K562 (cell line): Measurements from ENCODE around the gene EPN2. TPM values are rescaled to one million over a fixed set of nuclear protein-coding genes. Genes with fewer than 3 reads are reported as not detected.

Source experiments
- ARID1B ChIP-seq: fragments of 450-650 bp; IDR thresholded peaks from 2 replicates; pipeline ENCODE4 v1.6.1; 2016; ENCODE audit warnings: antibody characterized with exemption, mild to moderate bottlenecking, inconsistent platforms
- BACH1 ChIP-seq: fragments of 200-800 bp; sonication (Bioruptor generic); IDR thresholded peaks from 2 replicates; pipeline ENCODE4 v1.6.1; 2016; ENCODE audit warnings: missing genetic modification characterization, missing compliant biosample characterization
- FOSL1 ChIP-seq: fragments of 200-800 bp; sonication (Bioruptor generic); conservative IDR thresholded peaks from 2 replicates; pipeline ENCODE4 v1.6.1; 2016; ENCODE audit warnings: missing genetic modification characterization, missing compliant biosample characterization
- GATAD2A ChIP-seq: fragments of 450-650 bp; IDR thresholded peaks from 2 replicates; pipeline ENCODE4 v1.6.1; 2017
- JUND ChIP-seq, 2 experiments: IDR thresholded peaks; 2 replicates in 1 of 2; 3 replicates in 1 of 2; pipeline ENCODE4 v1.6.1; 2011; ENCODE audit warnings: borderline replicate concordance in 2 of 2, low read depth in 2 of 2, low read length in 2 of 2, improper control_type of control experiment in 1 of 2, missing biosample characterization in 1 of 2, missing genetic modification characterization in 1 of 2, missing genetic modification reagents in 1 of 2
- KLF16 ChIP-seq: IDR thresholded peaks from 2 replicates; pipeline ENCODE4 v1.6.1; 2016; ENCODE audit warnings: antibody characterized with exemption
- L3MBTL2 ChIP-seq: fragments of 450-650 bp; IDR thresholded peaks from 2 replicates; pipeline ENCODE4 v1.6.1; 2016; ENCODE audit warnings: mild to moderate bottlenecking, moderate library complexity
- LCOR ChIP-seq: sonication (generic); formaldehyde crosslinking; IDR thresholded peaks from 2 replicates; pipeline ENCODE4 v1.8.0; 2022; ENCODE audit warnings: mild to moderate bottlenecking, missing genetic modification reagents
- MAFG ChIP-seq: fragments of 450-650 bp; conservative IDR thresholded peaks from 2 replicates; pipeline ENCODE4 v1.6.1; 2016; ENCODE audit warnings: missing genetic modification characterization, missing compliant biosample characterization
- MEIS2 ChIP-seq: fragments of 450-650 bp; IDR thresholded peaks from 2 replicates; pipeline ENCODE4 v1.6.1; 2014; ENCODE audit warnings: mild to moderate bottlenecking; ENCODE audit not compliant: partially characterized antibody
- NFE2L1 ChIP-seq: fragments of 450-650 bp; IDR thresholded peaks from 2 replicates; pipeline ENCODE4 v1.6.1; 2016; ENCODE audit warnings: missing genetic modification characterization, low read depth, mild to moderate bottlenecking, missing compliant biosample characterization, moderate library complexity, borderline replicate concordance
- POLR2G ChIP-seq: fragments of 200-400 bp; formaldehyde crosslinking; IDR thresholded peaks from 2 replicates; pipeline ENCODE4 v1.6.1; 2017; ENCODE audit warnings: low read depth, mild to moderate bottlenecking, antibody characterized with exemption, low read length, moderate library complexity
- RBM39 ChIP-seq: fragments of 200-400 bp; formaldehyde crosslinking; optimal IDR thresholded peaks from 2 replicates; pipeline ENCODE3; 2018; ENCODE audit warnings: low read depth, low read length
- SMARCC2 ChIP-seq: fragments of 450-650 bp; IDR thresholded peaks from 2 replicates; pipeline ENCODE4 v1.6.1; 2017; ENCODE audit warnings: antibody characterized with exemption, moderate library complexity, mild to moderate bottlenecking, low read depth
- polyA plus RNA-seq, 8 experiments: library from polyadenylated mRNA; depleted of rRNA in 4 of 8; stranded (reverse) in 5 of 8; unstranded in 3 of 8; fragments of >200 nt; fragmentation: Nextera tagmentation in 2 of 8; fragmentation: Illumina TruSeq in 1 of 8; extraction: Ambion mirVana in 2 of 8; extraction: Trizol in 1 of 8; gene quantifications; 2 replicates each; pipeline versions ENCODE4 v1.2.1 to v1.2.3, GENCODE V29; 2011 to 2014; ENCODE audit warnings: inconsistent platforms in 1 of 8, missing spikeins in 1 of 8
- total RNA-seq, 7 experiments: library from RNA; depleted of rRNA in 6 of 7; stranded (reverse); fragments of >200 nt in 6 of 7; fragmentation: Illumina TruSeq in 2 of 7; extraction: Trizol in 2 of 7; gene quantifications; 2 replicates each; pipeline versions ENCODE4 v1.2.1 to v1.2.3, GENCODE V29; 2011 to 2021; ENCODE audit warnings: low replicate concordance in 1 of 7
- TF ChIP-seq, protein P1 (sequence below): fragments of 250-450 bp; sonication (Bioruptor Pico); IDR thresholded peaks from 2 replicates; pipeline ENCODE4 v1.5.0; 2021; ENCODE audit warnings: mild to moderate bottlenecking, borderline replicate concordance
- TF ChIP-seq, protein P2 (sequence below): fragments of 450-650 bp; IDR thresholded peaks from 2 replicates; pipeline ENCODE4 v1.6.1; 2017; ENCODE audit warnings: antibody characterized with exemption, mild to moderate bottlenecking
- TF ChIP-seq, protein P3 (sequence below), 2 experiments: IDR thresholded peaks; 2 replicates each; pipeline ENCODE4 v1.6.1; 2012; ENCODE audit warnings: improper control_type of control experiment in 2 of 2, low read depth in 2 of 2, low read length in 2 of 2, borderline replicate concordance in 1 of 2

The EPN2 gene
- total and polyA plus RNA-seq, 9 of the 15 experiments (the other 6 are each of a cell fraction or from before 2014, with no cell fraction given): 1.0 to 12.9 (median 8.9) TPM

DNA sequence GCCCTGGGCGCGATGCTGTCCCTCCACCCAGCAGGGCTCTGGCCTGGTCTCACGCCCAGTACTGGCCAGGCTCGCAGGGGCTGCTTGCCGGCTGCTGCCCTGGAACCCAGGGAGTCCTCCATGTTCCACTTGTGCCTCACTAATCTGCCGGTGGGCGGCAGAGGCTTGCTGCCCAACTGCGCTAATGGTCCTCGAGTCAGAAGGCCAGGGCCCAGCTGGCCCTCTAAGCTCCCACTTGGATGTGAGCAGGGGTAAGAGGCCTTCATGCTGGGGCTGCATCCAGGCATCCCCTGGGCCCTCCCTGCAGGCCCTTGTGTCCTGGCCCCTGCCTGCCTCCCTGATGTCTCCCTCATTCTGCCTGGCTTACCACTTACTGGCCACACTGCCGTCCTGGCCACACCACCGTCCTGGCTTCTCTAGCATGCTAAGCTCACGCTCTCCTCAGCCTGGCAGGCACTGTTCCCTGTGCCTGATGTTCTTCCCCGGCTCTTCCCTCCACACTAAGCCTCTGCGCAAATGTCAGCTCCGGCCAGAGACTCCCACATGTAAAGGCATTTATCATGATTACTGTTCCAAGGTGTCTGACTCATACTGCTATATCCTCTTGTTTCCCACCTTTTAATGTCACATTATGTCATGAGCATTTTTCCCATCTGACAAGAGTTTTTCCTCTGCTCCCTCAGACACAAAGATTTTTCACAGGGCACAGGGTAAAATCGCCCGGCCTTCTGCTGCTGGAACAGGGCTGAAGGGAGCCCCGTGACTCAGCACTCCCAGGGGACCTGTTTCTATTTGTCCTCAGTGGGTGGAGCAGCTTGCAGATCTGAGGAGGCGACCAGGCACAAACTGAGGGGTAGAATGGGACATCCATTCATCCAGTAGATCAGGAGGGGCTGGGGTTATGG, 109.4 kb downstream of the EPN2 start (continued):
- TF ChIP-seq JUND (IDR thresholded peaks at IDR 0.05; ENCODE audit: borderline replicate concordance, low read depth, low read length) (peak; percentile 86), JUND (tag; IDR thresholded peaks at IDR 0.05; ENCODE audit: borderline replicate concordance, low read depth, low read length) (peak; percentile 75; the same call in 2 of the 3 replicates), L3MBTL2 (peak; percentile 31; the same call in 1 of the 2 replicates), FOSL1 (tag) (peak; percentile 81), RBM39 (no peak), BACH1 (tag) (0 out of 2 replicates have a peak, but pooled peaks have one; percentile 36), MAFG (tag) (peak; percentile 89), NFE2L1 (tag) (peak; percentile 49; the same call in 1 of the 2 replicates), POLR2G (0 out of 2 replicates have a peak, but pooled peaks have one; percentile 29), MEIS2 (peak; percentile 91), GATAD2A (0 out of 2 replicates have a peak, but pooled peaks have one; percentile 46), ARID1B (peak; percentile 78), KLF16 (peak; percentile 39; the same call in 1 of the 2 replicates), SMARCC2 (peak; percentile 67; the same call in 1 of the 2 replicates), LCOR (CRISPR knock-in tag) (no peak)
- TF ChIP-seq, protein P1, sequence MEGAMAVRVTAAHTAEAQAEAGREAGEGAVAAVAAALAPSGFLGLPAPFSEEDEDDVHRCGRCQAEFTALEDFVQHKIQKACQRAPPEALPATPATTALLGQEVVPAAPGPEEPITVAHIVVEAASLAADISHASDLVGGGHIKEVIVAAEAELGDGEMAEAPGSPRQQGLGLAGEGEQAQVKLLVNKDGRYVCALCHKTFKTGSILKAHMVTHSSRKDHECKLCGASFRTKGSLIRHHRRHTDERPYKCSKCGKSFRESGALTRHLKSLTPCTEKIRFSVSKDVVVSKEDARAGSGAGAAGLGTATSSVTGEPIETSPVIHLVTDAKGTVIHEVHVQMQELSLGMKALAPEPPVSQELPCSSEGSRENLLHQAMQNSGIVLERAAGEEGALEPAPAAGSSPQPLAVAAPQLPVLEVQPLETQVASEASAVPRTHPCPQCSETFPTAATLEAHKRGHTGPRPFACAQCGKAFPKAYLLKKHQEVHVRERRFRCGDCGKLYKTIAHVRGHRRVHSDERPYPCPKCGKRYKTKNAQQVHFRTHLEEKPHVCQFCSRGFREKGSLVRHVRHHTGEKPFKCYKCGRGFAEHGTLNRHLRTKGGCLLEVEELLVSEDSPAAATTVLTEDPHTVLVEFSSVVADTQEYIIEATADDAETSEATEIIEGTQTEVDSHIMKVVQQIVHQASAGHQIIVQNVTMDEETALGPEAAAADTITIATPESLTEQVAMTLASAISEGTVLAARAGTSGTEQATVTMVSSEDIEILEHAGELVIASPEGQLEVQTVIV: no peak
- TF ChIP-seq, protein P2, sequence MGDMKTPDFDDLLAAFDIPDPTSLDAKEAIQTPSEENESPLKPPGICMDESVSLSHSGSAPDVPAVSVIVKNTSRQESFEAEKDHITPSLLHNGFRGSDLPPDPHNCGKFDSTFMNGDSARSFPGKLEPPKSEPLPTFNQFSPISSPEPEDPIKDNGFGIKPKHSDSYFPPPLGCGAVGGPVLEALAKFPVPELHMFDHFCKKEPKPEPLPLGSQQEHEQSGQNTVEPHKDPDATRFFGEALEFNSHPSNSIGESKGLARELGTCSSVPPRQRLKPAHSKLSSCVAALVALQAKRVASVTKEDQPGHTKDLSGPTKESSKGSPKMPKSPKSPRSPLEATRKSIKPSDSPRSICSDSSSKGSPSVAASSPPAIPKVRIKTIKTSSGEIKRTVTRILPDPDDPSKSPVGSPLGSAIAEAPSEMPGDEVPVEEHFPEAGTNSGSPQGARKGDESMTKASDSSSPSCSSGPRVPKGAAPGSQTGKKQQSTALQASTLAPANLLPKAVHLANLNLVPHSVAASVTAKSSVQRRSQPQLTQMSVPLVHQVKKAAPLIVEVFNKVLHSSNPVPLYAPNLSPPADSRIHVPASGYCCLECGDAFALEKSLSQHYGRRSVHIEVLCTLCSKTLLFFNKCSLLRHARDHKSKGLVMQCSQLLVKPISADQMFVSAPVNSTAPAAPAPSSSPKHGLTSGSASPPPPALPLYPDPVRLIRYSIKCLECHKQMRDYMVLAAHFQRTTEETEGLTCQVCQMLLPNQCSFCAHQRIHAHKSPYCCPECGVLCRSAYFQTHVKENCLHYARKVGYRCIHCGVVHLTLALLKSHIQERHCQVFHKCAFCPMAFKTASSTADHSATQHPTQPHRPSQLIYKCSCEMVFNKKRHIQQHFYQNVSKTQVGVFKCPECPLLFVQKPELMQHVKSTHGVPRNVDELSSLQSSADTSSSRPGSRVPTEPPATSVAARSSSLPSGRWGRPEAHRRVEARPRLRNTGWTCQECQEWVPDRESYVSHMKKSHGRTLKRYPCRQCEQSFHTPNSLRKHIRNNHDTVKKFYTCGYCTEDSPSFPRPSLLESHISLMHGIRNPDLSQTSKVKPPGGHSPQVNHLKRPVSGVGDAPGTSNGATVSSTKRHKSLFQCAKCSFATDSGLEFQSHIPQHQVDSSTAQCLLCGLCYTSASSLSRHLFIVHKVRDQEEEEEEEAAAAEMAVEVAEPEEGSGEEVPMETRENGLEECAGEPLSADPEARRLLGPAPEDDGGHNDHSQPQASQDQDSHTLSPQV: peak; percentile 49
- TF ChIP-seq, protein P3, sequence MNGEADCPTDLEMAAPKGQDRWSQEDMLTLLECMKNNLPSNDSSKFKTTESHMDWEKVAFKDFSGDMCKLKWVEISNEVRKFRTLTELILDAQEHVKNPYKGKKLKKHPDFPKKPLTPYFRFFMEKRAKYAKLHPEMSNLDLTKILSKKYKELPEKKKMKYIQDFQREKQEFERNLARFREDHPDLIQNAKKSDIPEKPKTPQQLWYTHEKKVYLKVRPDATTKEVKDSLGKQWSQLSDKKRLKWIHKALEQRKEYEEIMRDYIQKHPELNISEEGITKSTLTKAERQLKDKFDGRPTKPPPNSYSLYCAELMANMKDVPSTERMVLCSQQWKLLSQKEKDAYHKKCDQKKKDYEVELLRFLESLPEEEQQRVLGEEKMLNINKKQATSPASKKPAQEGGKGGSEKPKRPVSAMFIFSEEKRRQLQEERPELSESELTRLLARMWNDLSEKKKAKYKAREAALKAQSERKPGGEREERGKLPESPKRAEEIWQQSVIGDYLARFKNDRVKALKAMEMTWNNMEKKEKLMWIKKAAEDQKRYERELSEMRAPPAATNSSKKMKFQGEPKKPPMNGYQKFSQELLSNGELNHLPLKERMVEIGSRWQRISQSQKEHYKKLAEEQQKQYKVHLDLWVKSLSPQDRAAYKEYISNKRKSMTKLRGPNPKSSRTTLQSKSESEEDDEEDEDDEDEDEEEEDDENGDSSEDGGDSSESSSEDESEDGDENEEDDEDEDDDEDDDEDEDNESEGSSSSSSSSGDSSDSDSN (IDR thresholded peaks at IDR 0.05; ENCODE audit: borderline replicate concordance in 1 of 2, low read depth in 2 of 2, low read length in 2 of 2): peak in 1 of 2 experiments; percentile 46; a peak in 1 of 4 replicates
